ENCODE results near the gene PPP1R10. TPM values are rescaled to one million over a fixed set of nuclear protein-coding genes. Genes with fewer than 3 reads are reported as not detected.

PPP1R10 gene
- total RNA-seq, 1 donor from 2014 or later, result 58.2 TPM

GRCh38 chr6:30578051-30578450 is 39.0 kb downstream of the PPP1R10 start:
- Mint-ChIP-seq H3K4me1 (ENCODE audit: low read depth) (peaks cover 7% of the 10 kb centered on the region), H3K9me3 (ENCODE audit: low read depth) (no peaks in the 10 kb centered on the region), H3K27me3 (ENCODE audit: low read depth) (no peaks in the 10 kb centered on the region), H3K27ac (ENCODE audit: unreplicated experiment) (no peak overlapping the region), H3K36me3 (ENCODE audit: low read depth) (peaks cover 43% of the 10 kb centered on the region), H3K4me3 (ENCODE audit: unreplicated experiment) (no peak overlapping the region)
- TF ChIP-seq, protein P1, sequence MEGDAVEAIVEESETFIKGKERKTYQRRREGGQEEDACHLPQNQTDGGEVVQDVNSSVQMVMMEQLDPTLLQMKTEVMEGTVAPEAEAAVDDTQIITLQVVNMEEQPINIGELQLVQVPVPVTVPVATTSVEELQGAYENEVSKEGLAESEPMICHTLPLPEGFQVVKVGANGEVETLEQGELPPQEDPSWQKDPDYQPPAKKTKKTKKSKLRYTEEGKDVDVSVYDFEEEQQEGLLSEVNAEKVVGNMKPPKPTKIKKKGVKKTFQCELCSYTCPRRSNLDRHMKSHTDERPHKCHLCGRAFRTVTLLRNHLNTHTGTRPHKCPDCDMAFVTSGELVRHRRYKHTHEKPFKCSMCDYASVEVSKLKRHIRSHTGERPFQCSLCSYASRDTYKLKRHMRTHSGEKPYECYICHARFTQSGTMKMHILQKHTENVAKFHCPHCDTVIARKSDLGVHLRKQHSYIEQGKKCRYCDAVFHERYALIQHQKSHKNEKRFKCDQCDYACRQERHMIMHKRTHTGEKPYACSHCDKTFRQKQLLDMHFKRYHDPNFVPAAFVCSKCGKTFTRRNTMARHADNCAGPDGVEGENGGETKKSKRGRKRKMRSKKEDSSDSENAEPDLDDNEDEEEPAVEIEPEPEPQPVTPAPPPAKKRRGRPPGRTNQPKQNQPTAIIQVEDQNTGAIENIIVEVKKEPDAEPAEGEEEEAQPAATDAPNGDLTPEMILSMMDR (IDR thresholded peaks at IDR 0.05), result no peak
- DNase-seq (ENCODE audit: low spot score), result no peak

DNA sequence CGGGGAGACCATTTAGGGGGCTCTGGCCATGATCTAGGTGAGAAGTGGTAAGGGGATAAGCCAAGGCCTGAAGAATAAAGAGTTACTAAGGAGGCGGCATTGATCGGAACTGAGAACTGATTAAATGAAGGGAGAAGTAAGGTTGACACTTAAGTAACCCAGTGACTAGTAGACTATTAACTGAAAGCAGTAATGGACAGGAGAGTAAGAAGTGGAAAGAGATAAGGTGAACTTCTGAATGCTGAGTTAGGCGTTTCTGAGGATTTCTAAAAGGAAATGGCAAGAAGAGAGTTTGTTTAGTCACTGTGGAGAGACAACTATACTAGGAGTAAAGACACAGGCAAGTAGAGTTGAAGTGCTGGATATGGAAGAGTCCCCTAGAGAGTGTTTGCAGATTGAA is 43.9 kb downstream of the PPP1R10 start:
- H3K27me3 Mint-ChIP-seq (ENCODE audit: low read depth), result no peaks in the 10 kb centered on the region
- H3K27ac Mint-ChIP-seq (ENCODE audit: unreplicated experiment), result peak overlapping the region; percentile 9
- TF ChIP-seq, protein P1 (IDR thresholded peaks at IDR 0.05), result no peak

DNA sequence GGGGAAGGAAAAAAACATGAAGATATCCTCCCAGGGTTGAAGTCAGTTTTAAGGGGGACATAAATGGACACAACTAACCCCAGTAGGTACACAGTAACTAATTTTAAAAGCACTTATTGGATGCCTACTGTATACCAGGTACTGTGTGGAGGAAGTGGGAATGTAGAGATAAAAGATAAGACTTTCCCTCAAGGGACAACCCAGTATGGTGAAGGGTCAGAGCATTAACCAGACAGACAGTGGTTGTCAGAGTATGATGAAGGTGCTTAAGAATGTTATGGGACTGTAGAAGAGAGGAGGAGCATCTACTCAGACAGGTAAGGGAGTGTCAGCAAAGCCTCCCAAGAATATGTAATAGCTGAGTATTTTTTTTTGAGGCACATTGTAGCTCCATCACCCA is 44.9 kb downstream of the PPP1R10 start:
- H3K4me1 Mint-ChIP-seq (ENCODE audit: low read depth), result peaks cover 40% of the 10 kb centered on the region
- DNase-seq (ENCODE audit: low spot score), result no peak
- peak overlapping the region; percentile 99 for H3K4me3 Mint-ChIP-seq (ENCODE audit: unreplicated experiment)
- no peaks in the 10 kb centered on the region for H3K9me3 Mint-ChIP-seq (ENCODE audit: low read depth)
- H3K27me3 Mint-ChIP-seq (ENCODE audit: low read depth), result no peaks in the 10 kb centered on the region
- H3K36me3 Mint-ChIP-seq (ENCODE audit: low read depth), result peaks cover 4% of the 10 kb centered on the region
- TF ChIP-seq, protein P1 (IDR thresholded peaks at IDR 0.05), result no peak
- peak overlapping the region; percentile 100 for H3K27ac Mint-ChIP-seq (ENCODE audit: unreplicated experiment)

More for the DNA sequence above, 43.9 kb downstream of the PPP1R10 start:
- Mint-ChIP-seq H3K36me3 (ENCODE audit: low read depth) (peaks cover 13% of the 10 kb centered on the region), H3K9me3 (ENCODE audit: low read depth) (no peaks in the 10 kb centered on the region), H3K4me3 (ENCODE audit: unreplicated experiment) (no peak overlapping the region), H3K4me1 (ENCODE audit: low read depth) (peaks cover 40% of the 10 kb centered on the region)
- no peak for DNase-seq (ENCODE audit: low spot score)

GRCh38 chr6:30571762-30572082 is 45.3 kb downstream of the PPP1R10 start:
- TF ChIP-seq, protein P1 (IDR thresholded peaks at IDR 0.05), result no peak
- peak overlapping the region; percentile 100 for H3K27ac Mint-ChIP-seq (ENCODE audit: unreplicated experiment)
- peaks cover 3% of the 10 kb centered on the region for H3K36me3 Mint-ChIP-seq (ENCODE audit: low read depth)
- no peak for DNase-seq (ENCODE audit: low spot score)
- H3K27me3 Mint-ChIP-seq (ENCODE audit: low read depth), result no peaks in the 10 kb centered on the region
- H3K4me3 Mint-ChIP-seq (ENCODE audit: unreplicated experiment), result peak overlapping the region; percentile 99
- H3K4me1 Mint-ChIP-seq (ENCODE audit: low read depth), result peaks cover 40% of the 10 kb centered on the region
- no peaks in the 10 kb centered on the region for H3K9me3 Mint-ChIP-seq (ENCODE audit: low read depth)

DNA sequence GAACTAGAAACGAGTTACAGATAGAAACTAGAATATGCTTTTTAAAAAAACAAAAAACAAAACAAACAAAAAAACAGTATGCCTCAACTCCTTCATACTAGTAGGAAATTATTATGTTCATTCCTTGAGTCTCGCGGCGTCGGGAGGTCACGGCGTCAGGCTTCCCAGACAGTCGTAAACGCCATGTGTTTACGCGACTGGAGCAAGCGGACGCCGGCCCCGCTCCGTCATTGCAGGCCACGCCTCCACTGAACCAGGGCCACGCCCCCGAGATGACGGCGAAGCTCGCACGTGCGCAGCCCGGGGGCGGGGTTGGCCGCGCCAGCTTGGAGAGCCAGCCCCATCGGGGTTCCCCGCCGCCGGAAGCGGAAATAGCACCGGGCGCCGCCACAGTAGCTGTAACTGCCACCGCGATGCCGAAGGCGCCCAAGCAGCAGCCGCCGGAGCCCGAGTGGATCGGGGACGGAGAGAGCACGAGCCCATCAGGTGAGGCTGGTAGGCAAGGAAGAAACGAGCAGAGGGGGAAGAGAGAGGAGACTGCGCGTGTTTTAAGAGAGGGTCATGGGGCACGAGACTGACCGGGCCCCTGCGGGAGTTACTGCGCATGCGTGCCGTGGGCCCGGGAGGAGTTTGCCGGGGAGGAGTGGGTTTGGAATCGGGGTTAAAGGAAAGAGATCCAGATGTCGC is 45.8 kb downstream of the PPP1R10 start, which contains the start of gene ABCF1:
ABCF1 (plus strand) TSS at position 368 of the 687 bp plus-strand sequence; CDS start at position 414, 46 bp downstream.
- DNase-seq (ENCODE audit: low spot score), result peak; percentile 99
- Mint-ChIP-seq H3K27ac (ENCODE audit: unreplicated experiment) (peak within 1 kb of the TSS; percentile 100), H3K4me1 (ENCODE audit: low read depth) (peaks cover 40% of the 10 kb centered on the region), H3K27me3 (ENCODE audit: low read depth) (no peaks in the 10 kb centered on the region), H3K4me3 (ENCODE audit: unreplicated experiment) (peak within 1 kb of the TSS; percentile 99), H3K9me3 (ENCODE audit: low read depth) (no peaks in the 10 kb centered on the region), H3K36me3 (ENCODE audit: low read depth) (no peaks in the 10 kb centered on the region)
- TF ChIP-seq, protein P1 (IDR thresholded peaks at IDR 0.05), result no peak
